22Rv1 (cell line): ENCODE results near the gene FRS3.

ENCODE experiments used
- CTCF ChIP-seq: fragments of 450-650 bp; IDR thresholded peaks from 2 replicates; pipeline ENCODE4 v1.5.1; 2017; ENCODE audit warnings: mild to moderate bottlenecking
- ZFX ChIP-seq: fragments of 450-650 bp; IDR thresholded peaks from 2 replicates; pipeline ENCODE4 v1.6.1; 2017; ENCODE audit warnings: antibody characterized with exemption, borderline replicate concordance

- TF ChIP-seq CTCF (no peak), ZFX (no peak)
Measured at GRCh38 chr6:41734666-41735426, 44.9 kb downstream of the FRS3 start.
